ENCODE results near the gene TPK1. TPM values are rescaled to one million over a fixed set of nuclear protein-coding genes. Genes with fewer than 3 reads are reported as not detected.

TPK1 gene
- total RNA-seq, 1 donor from 2014 or later: 7.6 TPM

- no peaks in the 10 kb centered on the region for H3K27me3 ChIP-seq
- TF ChIP-seq CTCF (IDR thresholded peaks at IDR 0.05): no peak
- H3K9me3 ChIP-seq: no peaks in the 10 kb centered on the region
- H3K36me3 ChIP-seq: no peaks in the 10 kb centered on the region
- ATAC-seq (no peak), DNase-seq (no peak)
- no peak overlapping the region for H3K27ac ChIP-seq
- no peaks in the 10 kb centered on the region for H3K4me1 ChIP-seq
- intact Hi-C loops (cut with DNase I): no loop called here
- H3K4me3 ChIP-seq: no peak overlapping the region
These were observed 11.5 kb downstream of the TPK1 start for GRCh38 chr7:144824360-144824759.

- intact Hi-C loops (cut with DNase I): no loop called here
- peak; percentile 46 for ATAC-seq
- TF ChIP-seq CTCF (IDR thresholded peaks at IDR 0.05): no peak
These were observed 13.6 kb downstream of the TPK1 start for GRCh38 chr7:144822223-144822622.

GRCh38 chr7:144821067-144821466 is 14.8 kb downstream of the TPK1 start:
- H3K27ac ChIP-seq: no peak overlapping the region
- no peaks in the 10 kb centered on the region for H3K27me3 ChIP-seq
- no peaks in the 10 kb centered on the region for H3K36me3 ChIP-seq
- intact Hi-C loops (cut with DNase I): no loop called here
- ATAC-seq (no peak), DNase-seq (no peak)
- no peaks in the 10 kb centered on the region for H3K9me3 ChIP-seq
- TF ChIP-seq CTCF (IDR thresholded peaks at IDR 0.05): no peak
- no peak overlapping the region for H3K4me3 ChIP-seq
- no peaks in the 10 kb centered on the region for H3K4me1 ChIP-seq

More at GRCh38 chr7:144822223-144822622, 13.6 kb downstream of the TPK1 start:
- Histone ChIP-seq H3K9me3 (no peaks in the 10 kb centered on the region), H3K27me3 (no peaks in the 10 kb centered on the region), H3K36me3 (no peaks in the 10 kb centered on the region), H3K4me3 (no peak overlapping the region), H3K27ac (no peak overlapping the region), H3K4me1 (no peaks in the 10 kb centered on the region)
- DNase-seq: no peak

GRCh38 chr7:144820552-144820951 is 15.3 kb downstream of the TPK1 start:
- no peak overlapping the region for H3K4me3 ChIP-seq
- ATAC-seq (no peak), DNase-seq (no peak)
- H3K9me3 ChIP-seq: no peaks in the 10 kb centered on the region
- no peaks in the 10 kb centered on the region for H3K36me3 ChIP-seq
- TF ChIP-seq CTCF (IDR thresholded peaks at IDR 0.05): no peak
- no peaks in the 10 kb centered on the region for H3K4me1 ChIP-seq
- intact Hi-C loops (cut with DNase I): no loop called here
- H3K27ac ChIP-seq: no peak overlapping the region
- H3K27me3 ChIP-seq: no peaks in the 10 kb centered on the region

GRCh38 chr7:144819566-144819965 is 16.3 kb downstream of the TPK1 start:
- H3K4me3 ChIP-seq: no peak overlapping the region
- no peak for DNase-seq
- H3K27ac ChIP-seq: no peak overlapping the region
- H3K36me3 ChIP-seq: no peaks in the 10 kb centered on the region
- intact Hi-C loops (cut with DNase I): no loop called here
- TF ChIP-seq CTCF (IDR thresholded peaks at IDR 0.05): no peak
- H3K4me1 ChIP-seq: no peaks in the 10 kb centered on the region
- no peak for ATAC-seq
- no peaks in the 10 kb centered on the region for H3K27me3 ChIP-seq
- H3K9me3 ChIP-seq: no peaks in the 10 kb centered on the region

GRCh38 chr7:144818511-144818910 is 17.3 kb downstream of the TPK1 start:
- no peak for TF ChIP-seq CTCF (IDR thresholded peaks at IDR 0.05)
- Histone ChIP-seq H3K9me3 (no peaks in the 10 kb centered on the region), H3K4me1 (no peaks in the 10 kb centered on the region), H3K36me3 (no peaks in the 10 kb centered on the region), H3K27me3 (no peaks in the 10 kb centered on the region), H3K27ac (no peak overlapping the region), H3K4me3 (no peak overlapping the region)
- no peak for DNase-seq
- no peak for ATAC-seq
- intact Hi-C loops (cut with DNase I): no loop called here

Data from upper lobe of right lung (tissue), 1 donor.